Osteoblast (primary cell): ENCODE data around the gene SAMD7. TPM values are rescaled to one million over a fixed set of nuclear protein-coding genes. Genes with fewer than 3 reads are reported as not detected.

ENCODE experiments used
- DNase-seq: peaks from one replicate; pipeline ENCODE4 v3.0.0; 2011; ENCODE audit warnings: low spot score, mixed read lengths; ENCODE audit not compliant: insufficient read length; ENCODE audit errors: missing footprints
- H2AFZ ChIP-seq: 2 replicates; pipeline ENCODE4 v1.6.0; 2011; ENCODE audit warnings: mild to moderate bottlenecking, low read length
- H3K27ac ChIP-seq: 2 replicates; pipeline ENCODE4 v1.5.1; 2011; ENCODE audit warnings: mild to moderate bottlenecking, low read depth, low read length, moderate library complexity
- H3K27me3 ChIP-seq: 2 replicates; pipeline ENCODE4 v1.6.0; 2012; ENCODE audit warnings: mild to moderate bottlenecking, control low read depth, inconsistent platforms, low read length, moderate library complexity; ENCODE audit not compliant: insufficient read depth
- H3K36me3 ChIP-seq: 2 replicates; pipeline ENCODE4 v1.5.1; 2011; ENCODE audit warnings: mild to moderate bottlenecking, low read length, control low read depth, moderate library complexity; ENCODE audit not compliant: insufficient read depth
- H3K4me1 ChIP-seq: 2 replicates; pipeline ENCODE4 v1.5.1; 2011; ENCODE audit warnings: mild to moderate bottlenecking, low read length, control low read depth, moderate library complexity; ENCODE audit not compliant: insufficient read depth
- H3K4me2 ChIP-seq: 2 replicates; pipeline ENCODE4 v1.6.0; 2011; ENCODE audit warnings: mild to moderate bottlenecking, low read length; ENCODE audit not compliant: insufficient read depth
- H3K4me3 ChIP-seq: fragments of 200-600 bp; sonication (generic); 3 replicates; pipeline ENCODE4 v1.5.1; 2012; ENCODE audit warnings: mild to moderate bottlenecking, low read length, inconsistent platforms; ENCODE audit not compliant: insufficient read depth
- H3K79me2 ChIP-seq: 2 replicates; pipeline ENCODE4 v1.6.0; 2012; ENCODE audit warnings: mild to moderate bottlenecking, low read length, control low read depth, inconsistent platforms; ENCODE audit not compliant: insufficient read depth
- H3K9me3 ChIP-seq: 2 replicates; pipeline ENCODE4 v1.5.1; 2011; ENCODE audit warnings: low read depth, low read length, control low read depth
- H4K20me1 ChIP-seq: 2 replicates; pipeline ENCODE4 v1.6.0; 2012; ENCODE audit warnings: mild to moderate bottlenecking, low read length, control low read depth; ENCODE audit not compliant: insufficient read depth
- total RNA-seq: library from RNA; depleted of rRNA; stranded (reverse); fragments of >200 nt; gene quantifications from 2 replicates; pipeline ENCODE4 v1.2.3, GENCODE V29; 2012
- TF ChIP-seq, protein P1 (sequence below): IDR thresholded peaks from 2 replicates; pipeline ENCODE4 v1.5.1; 2011; ENCODE audit warnings: mild to moderate bottlenecking, low read depth, low read length, moderate library complexity; ENCODE audit errors: extremely low read depth

The SAMD7 gene
- total RNA-seq, 1 donor: not detected

DNA sequence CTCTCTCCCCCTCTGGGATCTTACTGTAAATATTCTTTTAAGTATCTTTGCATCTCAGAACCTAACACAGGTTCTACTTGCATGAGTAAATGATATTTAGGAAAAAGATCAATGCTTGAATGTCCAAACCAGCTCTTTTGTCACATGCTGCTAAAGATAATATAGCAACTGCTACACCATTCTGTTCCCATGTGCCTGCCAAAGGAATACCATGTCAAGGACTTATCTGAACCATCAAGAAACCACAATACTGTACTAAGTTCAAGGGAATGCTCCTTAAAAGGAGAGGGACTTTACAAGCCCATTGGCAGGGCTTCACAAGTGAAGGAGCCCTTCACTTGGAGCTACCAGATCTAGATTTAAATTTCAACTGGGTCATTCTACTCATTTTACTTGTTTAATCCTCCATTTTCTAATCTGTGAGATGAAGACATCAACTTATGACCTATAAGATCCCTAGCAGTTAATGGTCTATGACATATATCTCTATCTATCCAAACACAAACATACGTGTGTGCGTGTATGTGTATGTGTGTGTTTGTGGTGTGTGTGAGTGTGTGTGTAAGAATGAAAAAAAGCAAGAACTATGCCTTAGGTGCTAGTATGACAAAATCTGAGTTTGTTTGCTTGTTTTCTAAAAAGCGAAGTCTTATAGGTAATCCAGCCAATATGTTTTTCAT lies 42.2 kb downstream of the SAMD7 start:
- no peak for DNase-seq
- TF ChIP-seq, protein P1, sequence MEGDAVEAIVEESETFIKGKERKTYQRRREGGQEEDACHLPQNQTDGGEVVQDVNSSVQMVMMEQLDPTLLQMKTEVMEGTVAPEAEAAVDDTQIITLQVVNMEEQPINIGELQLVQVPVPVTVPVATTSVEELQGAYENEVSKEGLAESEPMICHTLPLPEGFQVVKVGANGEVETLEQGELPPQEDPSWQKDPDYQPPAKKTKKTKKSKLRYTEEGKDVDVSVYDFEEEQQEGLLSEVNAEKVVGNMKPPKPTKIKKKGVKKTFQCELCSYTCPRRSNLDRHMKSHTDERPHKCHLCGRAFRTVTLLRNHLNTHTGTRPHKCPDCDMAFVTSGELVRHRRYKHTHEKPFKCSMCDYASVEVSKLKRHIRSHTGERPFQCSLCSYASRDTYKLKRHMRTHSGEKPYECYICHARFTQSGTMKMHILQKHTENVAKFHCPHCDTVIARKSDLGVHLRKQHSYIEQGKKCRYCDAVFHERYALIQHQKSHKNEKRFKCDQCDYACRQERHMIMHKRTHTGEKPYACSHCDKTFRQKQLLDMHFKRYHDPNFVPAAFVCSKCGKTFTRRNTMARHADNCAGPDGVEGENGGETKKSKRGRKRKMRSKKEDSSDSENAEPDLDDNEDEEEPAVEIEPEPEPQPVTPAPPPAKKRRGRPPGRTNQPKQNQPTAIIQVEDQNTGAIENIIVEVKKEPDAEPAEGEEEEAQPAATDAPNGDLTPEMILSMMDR: no peak
- no peaks in the 10 kb centered on the region for H3K36me3 ChIP-seq
- H3K4me2 ChIP-seq: peak overlapping the region; percentile 8
- H3K4me3 ChIP-seq: no peak overlapping the region
- H3K79me2 ChIP-seq: no peaks in the 10 kb centered on the region
- H4K20me1 ChIP-seq: no peaks in the 10 kb centered on the region
- H2AFZ ChIP-seq: no peak overlapping the region
- H3K27me3 ChIP-seq: peaks cover 5% of the 10 kb centered on the region
- H3K9me3 ChIP-seq: no peaks in the 10 kb centered on the region
- H3K4me1 ChIP-seq: no peaks in the 10 kb centered on the region
- no peak overlapping the region for H3K27ac ChIP-seq

DNA sequence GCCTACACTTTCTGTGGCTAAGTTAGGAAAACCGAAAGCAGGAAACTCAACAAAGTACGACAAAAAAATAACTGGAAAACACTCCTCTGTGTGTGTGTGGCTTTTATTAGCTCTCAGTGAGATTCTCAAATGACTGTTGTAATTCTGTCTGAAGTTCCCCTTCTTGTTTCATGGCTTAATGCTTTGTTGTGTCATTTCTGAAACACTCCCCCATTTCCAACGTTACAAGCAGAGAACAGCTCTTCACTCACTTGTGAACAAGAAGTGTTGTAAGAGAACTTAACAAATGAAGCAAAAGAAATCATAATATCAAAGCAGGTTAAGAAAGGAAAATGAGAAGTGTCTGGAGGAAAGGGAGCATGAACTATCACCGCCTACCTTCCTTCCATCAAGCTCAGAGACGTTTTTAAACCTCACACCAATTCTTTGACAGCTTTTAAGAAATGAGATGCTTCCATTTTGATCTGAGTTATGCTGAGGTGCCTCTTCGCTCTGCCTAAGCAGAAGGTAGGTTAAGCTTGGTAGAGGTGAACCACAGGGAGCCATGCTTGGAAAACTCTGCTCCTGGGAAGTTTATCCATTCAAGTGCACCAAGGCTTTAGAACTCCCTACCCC lies 42.9 kb downstream of the SAMD7 start:
- H3K27ac ChIP-seq: no peak overlapping the region

DNA sequence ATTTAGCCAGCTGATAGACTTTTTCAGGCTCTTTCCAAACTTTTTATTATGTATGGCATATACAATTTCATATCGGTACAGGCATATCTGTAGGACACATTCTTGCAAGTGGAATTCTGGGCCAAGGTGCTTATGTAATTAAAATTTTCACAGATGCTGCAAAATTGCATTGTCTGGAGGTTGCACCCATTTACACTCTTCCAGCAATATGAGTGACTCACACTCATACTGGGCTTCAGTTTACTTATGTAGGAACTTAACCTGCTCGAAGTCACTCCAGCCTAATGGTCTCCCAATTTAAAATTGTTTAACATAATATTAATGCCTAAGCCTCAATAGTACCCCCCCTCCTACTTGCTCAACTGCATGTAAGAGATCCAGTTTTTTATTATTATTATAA lies 44.0 kb downstream of the SAMD7 start:
- Histone ChIP-seq H3K4me1 (no peaks in the 10 kb centered on the region), H2AFZ (no peak overlapping the region), H3K79me2 (no peaks in the 10 kb centered on the region), H3K4me2 (no peak overlapping the region), H4K20me1 (no peaks in the 10 kb centered on the region), H3K9me3 (no peaks in the 10 kb centered on the region), H3K4me3 (no peak overlapping the region), H3K36me3 (no peaks in the 10 kb centered on the region), H3K27me3 (peaks cover 5% of the 10 kb centered on the region), H3K27ac (no peak overlapping the region)
- TF ChIP-seq, protein P1: no peak
- DNase-seq: peak; percentile 19

More for the DNA sequence above, 42.9 kb downstream of the SAMD7 start:
- Histone ChIP-seq H3K4me2 (peak overlapping the region; percentile 8), H3K9me3 (no peaks in the 10 kb centered on the region), H2AFZ (no peak overlapping the region), H4K20me1 (no peaks in the 10 kb centered on the region), H3K4me3 (no peak overlapping the region), H3K79me2 (no peaks in the 10 kb centered on the region), H3K36me3 (no peaks in the 10 kb centered on the region), H3K4me1 (no peaks in the 10 kb centered on the region), H3K27me3 (peaks cover 5% of the 10 kb centered on the region)
- DNase-seq: no peak
- TF ChIP-seq, protein P1: no peak

DNA sequence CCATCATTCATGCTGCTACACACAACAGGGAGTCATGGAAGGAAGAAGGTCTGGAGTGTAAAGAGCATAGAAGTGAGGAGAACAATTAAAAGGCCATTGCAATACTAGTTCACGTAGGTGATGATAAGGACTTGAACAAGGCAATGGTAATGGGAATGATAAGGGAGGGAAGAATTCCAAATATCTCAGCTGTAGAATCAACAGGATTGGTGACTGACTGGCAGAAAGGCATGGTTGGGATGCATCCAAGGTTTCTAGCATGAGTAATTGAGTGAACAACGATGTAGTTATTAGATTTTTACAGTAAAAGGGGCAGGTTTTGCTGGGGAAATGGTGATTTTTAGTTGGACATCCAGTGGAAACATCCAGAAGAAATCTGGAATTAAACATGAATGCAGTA lies 52.8 kb downstream of the SAMD7 start:
- Histone ChIP-seq H3K9me3 (no peaks in the 10 kb centered on the region), H3K27ac (no peak overlapping the region), H3K4me2 (no peak overlapping the region), H3K4me3 (no peak overlapping the region), H4K20me1 (peaks cover 21% of the 10 kb centered on the region), H3K27me3 (peaks cover 5% of the 10 kb centered on the region), H3K79me2 (peaks cover 31% of the 10 kb centered on the region), H3K36me3 (no peaks in the 10 kb centered on the region), H3K4me1 (peaks cover 19% of the 10 kb centered on the region), H2AFZ (no peak overlapping the region)
- TF ChIP-seq, protein P1: no peak
- DNase-seq: peak; percentile 32
